WERI-Rb-1 (cell line): ENCODE measurements around the gene PLEKHH1.

Experiments used
- DNase-seq: peaks from one replicate; pipeline ENCODE4 v3.0.0-alpha.2; 2020
- H3K27ac ChIP-seq: fragments of 250-450 bp; sonication (Bioruptor Pico); 2 replicates; pipeline ENCODE4 v1.5.1; 2020; ENCODE audit warnings: mild to moderate bottlenecking, moderate library complexity
- H3K27me3 ChIP-seq: fragments of 250-450 bp; sonication (Bioruptor Pico); 2 replicates; pipeline ENCODE4 v1.5.1; 2021; ENCODE audit warnings: mild to moderate bottlenecking, low read depth, moderate library complexity; ENCODE audit not compliant: insufficient read depth, severe bottlenecking
- H3K36me3 ChIP-seq: fragments of 250-450 bp; sonication (Bioruptor Pico); 2 replicates; pipeline ENCODE4 v1.5.1; 2020; ENCODE audit warnings: mild to moderate bottlenecking, moderate library complexity
- H3K4me3 ChIP-seq: 2 replicates; pipeline ENCODE4 v1.5.1; 2011; ENCODE audit warnings: low read depth, mild to moderate bottlenecking, control low read depth, low read length
- H3K9me3 ChIP-seq: fragments of 250-450 bp; sonication (Bioruptor Pico); 2 replicates; pipeline ENCODE4 v1.5.1; 2021; ENCODE audit warnings: mild to moderate bottlenecking, moderate library complexity; ENCODE audit not compliant: severe bottlenecking
- TF ChIP-seq, protein P1 (sequence below): IDR thresholded peaks from 2 replicates; pipeline ENCODE4 v1.5.1; 2011; ENCODE audit warnings: low read depth, mild to moderate bottlenecking, control low read depth, inconsistent platforms, low read length

The PLEKHH1 gene

DNA sequence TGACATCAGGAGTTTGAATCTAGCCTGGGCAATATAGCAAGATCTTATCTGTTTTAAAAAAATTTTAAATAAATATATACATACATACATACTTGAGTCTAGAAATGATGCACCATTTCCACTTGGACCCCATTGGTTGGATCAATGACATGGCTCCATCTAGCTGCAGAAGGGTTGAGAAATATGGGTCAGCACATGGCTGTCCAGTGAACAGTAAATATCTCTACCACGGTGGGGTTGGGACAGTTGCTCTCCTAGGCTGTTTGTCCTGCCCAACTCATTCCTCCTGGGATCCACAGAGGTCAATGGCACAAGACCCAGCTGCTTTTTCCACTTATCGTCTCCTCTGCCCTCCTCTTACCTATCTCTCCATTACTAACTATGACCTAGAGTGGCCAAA, 23.6 kb downstream of the PLEKHH1 start:
- no peaks in the 10 kb centered on the region for H3K27me3 ChIP-seq
- no peaks in the 10 kb centered on the region for H3K36me3 ChIP-seq
- H3K27ac ChIP-seq, result no peak overlapping the region
- H3K9me3 ChIP-seq, result no peaks in the 10 kb centered on the region
- TF ChIP-seq, protein P1, sequence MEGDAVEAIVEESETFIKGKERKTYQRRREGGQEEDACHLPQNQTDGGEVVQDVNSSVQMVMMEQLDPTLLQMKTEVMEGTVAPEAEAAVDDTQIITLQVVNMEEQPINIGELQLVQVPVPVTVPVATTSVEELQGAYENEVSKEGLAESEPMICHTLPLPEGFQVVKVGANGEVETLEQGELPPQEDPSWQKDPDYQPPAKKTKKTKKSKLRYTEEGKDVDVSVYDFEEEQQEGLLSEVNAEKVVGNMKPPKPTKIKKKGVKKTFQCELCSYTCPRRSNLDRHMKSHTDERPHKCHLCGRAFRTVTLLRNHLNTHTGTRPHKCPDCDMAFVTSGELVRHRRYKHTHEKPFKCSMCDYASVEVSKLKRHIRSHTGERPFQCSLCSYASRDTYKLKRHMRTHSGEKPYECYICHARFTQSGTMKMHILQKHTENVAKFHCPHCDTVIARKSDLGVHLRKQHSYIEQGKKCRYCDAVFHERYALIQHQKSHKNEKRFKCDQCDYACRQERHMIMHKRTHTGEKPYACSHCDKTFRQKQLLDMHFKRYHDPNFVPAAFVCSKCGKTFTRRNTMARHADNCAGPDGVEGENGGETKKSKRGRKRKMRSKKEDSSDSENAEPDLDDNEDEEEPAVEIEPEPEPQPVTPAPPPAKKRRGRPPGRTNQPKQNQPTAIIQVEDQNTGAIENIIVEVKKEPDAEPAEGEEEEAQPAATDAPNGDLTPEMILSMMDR, result no peak
- H3K4me3 ChIP-seq, result no peak overlapping the region
- no peak for DNase-seq

DNA sequence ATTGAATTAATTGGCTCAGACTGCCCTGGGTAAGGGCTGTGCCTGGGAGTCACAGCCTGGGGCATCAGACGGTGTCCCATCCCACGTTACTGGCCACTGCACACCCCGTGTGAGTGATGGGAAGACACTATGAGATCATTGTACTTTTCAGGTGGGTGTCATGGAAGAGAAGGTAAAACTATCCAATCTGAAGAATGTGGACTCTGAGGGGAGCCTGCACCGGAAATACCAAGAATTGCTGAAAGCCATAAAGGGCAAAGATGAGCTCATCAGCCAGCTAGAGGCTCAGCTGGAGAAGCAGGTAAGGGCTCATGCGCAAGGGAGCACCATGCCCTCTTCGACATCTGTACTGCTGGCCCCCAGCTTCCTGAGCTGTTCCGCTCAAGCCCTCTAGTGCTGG, 24.0 kb downstream of the PLEKHH1 start:
- no peak overlapping the region for H3K4me3 ChIP-seq
- H3K36me3 ChIP-seq, result no peaks in the 10 kb centered on the region
- no peak overlapping the region for H3K27ac ChIP-seq
- DNase-seq, result no peak
- no peaks in the 10 kb centered on the region for H3K9me3 ChIP-seq
- TF ChIP-seq, protein P1, result no peak
- H3K27me3 ChIP-seq, result no peaks in the 10 kb centered on the region

DNA sequence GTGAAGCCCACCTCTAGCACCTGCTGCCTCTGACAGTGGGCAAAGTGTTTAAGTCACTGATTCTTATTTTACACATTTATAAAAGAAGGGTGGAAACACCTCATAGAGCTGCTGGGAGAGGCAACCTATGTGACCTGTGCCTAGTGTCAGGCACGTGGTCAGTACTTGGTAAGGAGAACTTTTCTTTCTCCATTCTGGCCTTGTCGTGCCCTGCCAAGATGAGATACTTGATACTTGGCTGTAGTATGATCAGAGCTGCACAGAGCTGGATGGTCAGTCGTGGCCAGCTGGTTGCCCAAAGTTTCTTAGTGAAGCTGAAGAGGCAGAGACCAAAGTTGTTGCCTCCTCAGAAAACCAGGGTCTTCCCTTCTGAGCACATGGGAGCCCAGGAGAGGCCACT, 24.6 kb downstream of the PLEKHH1 start:
- no peaks in the 10 kb centered on the region for H3K27me3 ChIP-seq
- TF ChIP-seq, protein P1, result no peak
- H3K27ac ChIP-seq, result no peak overlapping the region
- H3K9me3 ChIP-seq, result no peaks in the 10 kb centered on the region
- H3K4me3 ChIP-seq, result no peak overlapping the region
- no peaks in the 10 kb centered on the region for H3K36me3 ChIP-seq
- DNase-seq, result no peak

DNA sequence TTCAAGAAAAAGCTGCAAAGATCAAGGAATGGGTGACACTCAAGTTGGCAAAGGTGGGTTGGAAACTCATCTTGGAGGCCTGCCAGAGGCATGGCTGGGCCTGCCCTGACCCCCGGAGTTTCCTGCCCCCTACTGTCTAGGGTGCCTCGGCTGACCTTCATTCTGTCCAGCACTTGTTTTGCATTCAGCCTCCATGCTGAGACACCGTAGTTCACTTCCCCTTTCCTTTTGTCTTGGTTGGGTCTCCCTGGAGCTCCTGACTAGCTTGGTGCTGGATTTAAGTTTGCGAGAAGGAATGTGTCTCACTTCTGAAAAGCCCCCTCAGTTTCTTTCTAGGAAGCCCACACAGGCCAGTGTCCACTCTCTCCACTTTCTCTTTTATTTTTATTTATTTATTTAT, 26.5 kb downstream of the PLEKHH1 start:
- H3K27ac ChIP-seq, result no peak overlapping the region
- no peaks in the 10 kb centered on the region for H3K9me3 ChIP-seq
- no peaks in the 10 kb centered on the region for H3K27me3 ChIP-seq
- DNase-seq, result no peak
- TF ChIP-seq, protein P1, result no peak
- no peak overlapping the region for H3K4me3 ChIP-seq
- no peaks in the 10 kb centered on the region for H3K36me3 ChIP-seq

DNA sequence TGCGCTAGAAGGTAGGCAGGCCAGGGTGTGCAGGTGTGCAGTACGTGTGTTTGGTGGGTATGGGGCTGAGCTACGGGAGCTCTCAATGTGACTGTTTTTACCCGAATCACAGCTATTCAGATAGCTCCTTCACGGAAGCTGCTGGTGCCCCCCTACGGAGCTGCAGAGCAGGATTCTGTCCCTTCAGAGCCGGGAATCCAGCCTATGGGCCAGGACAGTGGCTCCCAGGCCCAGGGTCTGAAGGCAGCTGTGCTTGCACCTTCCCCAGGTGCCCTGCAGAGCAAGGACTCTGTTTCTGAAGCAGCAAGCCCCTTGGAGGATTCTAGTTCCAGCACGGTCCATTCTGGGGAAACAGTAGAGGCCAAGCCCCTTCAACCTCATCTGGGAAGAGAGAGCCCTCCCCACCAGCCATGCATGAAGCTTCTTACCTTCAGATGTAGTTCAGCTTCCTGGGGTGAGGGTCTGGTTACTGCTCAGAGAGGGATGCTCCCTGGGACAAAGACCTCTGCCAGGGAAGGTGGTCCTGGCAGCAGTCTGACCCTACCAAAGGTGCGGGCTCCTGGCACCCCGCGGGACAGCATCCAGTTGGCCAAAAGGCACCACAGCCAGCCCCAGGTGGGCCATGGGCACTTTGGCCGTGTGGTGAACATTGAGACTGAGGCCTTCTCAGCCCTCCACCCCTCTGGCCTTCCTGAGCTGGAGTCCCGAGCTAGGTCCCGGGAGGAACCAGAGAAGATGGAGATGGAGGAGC, 29.1 kb downstream of the PLEKHH1 start:
- Histone ChIP-seq H3K4me3 (no peak overlapping the region), H3K27ac (no peak overlapping the region), H3K9me3 (no peaks in the 10 kb centered on the region), H3K36me3 (no peaks in the 10 kb centered on the region), H3K27me3 (no peaks in the 10 kb centered on the region)
- DNase-seq, result no peak
- TF ChIP-seq, protein P1, result no peak

DNA sequence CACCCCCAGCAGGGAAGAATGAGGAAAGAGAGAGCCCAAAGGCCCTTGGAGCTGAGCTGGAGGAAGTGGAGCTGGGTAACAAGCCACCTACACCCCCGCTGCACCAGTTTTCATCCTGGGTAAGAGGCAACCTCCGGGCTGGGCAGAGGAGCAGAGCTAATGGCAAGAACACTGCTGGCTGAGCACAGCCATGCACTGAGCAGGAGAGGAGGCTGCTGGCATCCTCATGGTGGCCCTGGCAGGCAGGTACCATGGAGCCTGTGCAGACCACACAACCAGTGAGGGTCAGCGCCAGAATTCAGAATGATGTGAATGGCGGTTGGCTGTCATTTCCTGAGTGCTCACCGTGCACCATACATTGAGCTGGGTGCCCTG, 29.7 kb downstream of the PLEKHH1 start:
- Histone ChIP-seq H3K27me3 (no peaks in the 10 kb centered on the region), H3K27ac (no peak overlapping the region), H3K36me3 (no peaks in the 10 kb centered on the region), H3K9me3 (no peaks in the 10 kb centered on the region), H3K4me3 (no peak overlapping the region)
- TF ChIP-seq, protein P1, result no peak
- no peak for DNase-seq
